Kidney (tissue), 14 donors: ENCODE data around the gene STX11. TPM values are rescaled to one million over a fixed set of nuclear protein-coding genes. Genes with fewer than 3 reads are reported as not detected.

Experiments
- DNase-seq, 5 donors: peaks; one replicate each; pipeline ENCODE4 v3.0.0-alpha.2; 2013 to 2020
- FAIRE-seq: peaks from 2 replicates; lab custom pipeline; 2012; peaks lifted over from hg19 to GRCh38; lab: Jason Lieb, UNC
- H3K27ac ChIP-seq, 2 donors: one replicate each; pipeline ENCODE4 v1.7.0; 2013; ENCODE audit warnings: low read depth in 2 of 2, low read length in 2 of 2, inconsistent platforms in 1 of 2
- H3K27me3 ChIP-seq: one replicate; pipeline ENCODE4 v1.7.1; 2013; ENCODE audit warnings: low read length, inconsistent platforms; ENCODE audit not compliant: control insufficient read depth, insufficient read depth
- H3K36me3 ChIP-seq, 3 donors: one replicate each; pipeline versions ENCODE4 v1.7.0 to v1.7.1; 2013; ENCODE audit warnings: low read length in 3 of 3, control low read depth in 1 of 3, inconsistent platforms in 1 of 3; ENCODE audit not compliant: insufficient read depth in 3 of 3, control insufficient read depth in 2 of 3
- H3K4me1 ChIP-seq, 3 donors: one replicate each; pipeline versions ENCODE4 v1.7.0 to v1.7.1; 2013; ENCODE audit warnings: low read length in 3 of 3, inconsistent platforms in 1 of 3, low read depth in 1 of 3; ENCODE audit not compliant: control insufficient read depth in 2 of 3, insufficient read depth in 2 of 3
- H3K4me3 ChIP-seq, 3 donors: one replicate each; pipeline versions ENCODE4 v1.7.0 to v1.8.1; 2013; ENCODE audit warnings: low read length in 3 of 3, control low read depth in 1 of 3, inconsistent platforms in 1 of 3
- H3K9ac ChIP-seq, 3 donors: one replicate each; pipeline versions ENCODE4 v1.7.0 to v1.7.1; 2013; ENCODE audit warnings: low read length in 3 of 3, control low read depth in 1 of 3, inconsistent platforms in 1 of 3
- H3K9me3 ChIP-seq, 3 donors: one replicate each; pipeline versions ENCODE4 v1.7.0 to v1.7.1; 2013; ENCODE audit warnings: low read length in 3 of 3, control low read depth in 1 of 3, inconsistent platforms in 1 of 3; ENCODE audit not compliant: control insufficient read depth in 2 of 3, insufficient read depth in 1 of 3
- intact Hi-C: fragments of 100-400 bp; cut with DNase I; formaldehyde crosslinking; loops from one replicate; pipeline ENCODE4 v1.11.1; 2022
- polyA plus RNA-seq: library from polyadenylated mRNA; stranded (reverse); fragments of 350-450 nt; fragmentation: Illumina TruSeq; extraction: RNeasy Lipid Tissue Mini Kit (QIAGEN cat#74804); gene quantifications from one replicate; pipeline ENCODE4 v1.2.3, GENCODE V29; 2014; ENCODE audit warnings: low read depth, low replicate concordance; ENCODE audit not compliant: insufficient read depth
- total RNA-seq: library from RNA; stranded (reverse); fragmentation: NEBNext Ultra II Directional; extraction: Animal tissue kit (Norgen Biotek cat#: 25700); gene quantifications from one replicate; pipeline ENCODE4 v1.2.1, GENCODE V29; 2021
- TF ChIP-seq, protein P1 (sequence below): IDR thresholded peaks from 3 replicates; pipeline ENCODE4 v1.5.1; 2012; ENCODE audit warnings: mild to moderate bottlenecking, moderate library complexity, borderline replicate concordance; ENCODE audit not compliant: insufficient read depth; ENCODE audit errors: extremely low read depth
- donor health status: control.
- donor health status: control.
- donor health status: control.
- donor health status: control.
- donor health status: control.
- donor health status: DM: yes; HTN: yes; CAD: no.
- donor health status: Normal renal cell carcinoma (clear cell type).

The STX11 gene
- total and polyA plus RNA-seq, 2 donors from 2014 or later = 2.0 to 6.7 TPM

DNA sequence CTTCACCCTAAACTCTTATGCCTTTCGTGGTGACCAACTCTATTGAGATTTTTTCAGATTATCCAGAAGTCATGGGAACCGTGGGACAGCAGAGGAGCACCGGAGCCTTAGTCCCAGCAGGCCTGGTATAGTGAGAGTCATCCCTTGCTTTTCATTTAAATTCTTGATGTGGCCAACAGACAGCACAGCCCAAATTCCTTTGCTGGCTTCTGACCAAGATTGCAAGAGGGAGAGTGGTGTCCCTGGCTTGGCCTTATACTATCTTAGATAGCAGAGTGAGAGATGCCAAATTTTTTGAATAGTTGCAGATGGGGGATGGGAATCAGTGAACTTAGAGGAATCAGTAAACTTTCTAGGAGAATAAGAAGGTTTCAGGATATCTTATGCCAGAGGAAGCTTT lies 7.8 kb downstream of the STX11 start:
- peak in 3 of 5 donors; percentile 38 to 70 (median 42) for DNase-seq
- TF ChIP-seq, protein P1, sequence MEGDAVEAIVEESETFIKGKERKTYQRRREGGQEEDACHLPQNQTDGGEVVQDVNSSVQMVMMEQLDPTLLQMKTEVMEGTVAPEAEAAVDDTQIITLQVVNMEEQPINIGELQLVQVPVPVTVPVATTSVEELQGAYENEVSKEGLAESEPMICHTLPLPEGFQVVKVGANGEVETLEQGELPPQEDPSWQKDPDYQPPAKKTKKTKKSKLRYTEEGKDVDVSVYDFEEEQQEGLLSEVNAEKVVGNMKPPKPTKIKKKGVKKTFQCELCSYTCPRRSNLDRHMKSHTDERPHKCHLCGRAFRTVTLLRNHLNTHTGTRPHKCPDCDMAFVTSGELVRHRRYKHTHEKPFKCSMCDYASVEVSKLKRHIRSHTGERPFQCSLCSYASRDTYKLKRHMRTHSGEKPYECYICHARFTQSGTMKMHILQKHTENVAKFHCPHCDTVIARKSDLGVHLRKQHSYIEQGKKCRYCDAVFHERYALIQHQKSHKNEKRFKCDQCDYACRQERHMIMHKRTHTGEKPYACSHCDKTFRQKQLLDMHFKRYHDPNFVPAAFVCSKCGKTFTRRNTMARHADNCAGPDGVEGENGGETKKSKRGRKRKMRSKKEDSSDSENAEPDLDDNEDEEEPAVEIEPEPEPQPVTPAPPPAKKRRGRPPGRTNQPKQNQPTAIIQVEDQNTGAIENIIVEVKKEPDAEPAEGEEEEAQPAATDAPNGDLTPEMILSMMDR = no peak
- FAIRE-seq = no peak
- Histone ChIP-seq H3K4me3 (no peak overlapping the region), H3K9ac (no peak overlapping the region), H3K27ac (no peak overlapping the region), H3K4me1 (no peaks in the 10 kb centered on the region), H3K36me3 (no peaks in the 10 kb centered on the region), H3K27me3 (no peaks in the 10 kb centered on the region), H3K9me3 (no peaks in the 10 kb centered on the region)
- intact Hi-C loops = no loop called here

- intact Hi-C loops = no loop called here
- peak overlapping the region in 1 of 3 donors; percentile 35 for H3K4me3 ChIP-seq
- no peaks in the 10 kb centered on the region for H3K27me3 ChIP-seq
- TF ChIP-seq, protein P1 = no peak
- DNase-seq (no peak), FAIRE-seq (no peak)
- no peaks in the 10 kb centered on the region for H3K9me3 ChIP-seq
- H3K36me3 ChIP-seq = no peaks in the 10 kb centered on the region
- H3K4me1 ChIP-seq = no peaks in the 10 kb centered on the region
- H3K27ac ChIP-seq = peak overlapping the region in 1 of 2 donors; percentile 57
- H3K9ac ChIP-seq = no peak overlapping the region
Measured at GRCh38 chr6:144159223-144159622, 8.9 kb downstream of the STX11 start.

GRCh38 chr6:144159742-144160141 lies 9.4 kb downstream of the STX11 start:
- Histone ChIP-seq H3K36me3 (no peaks in the 10 kb centered on the region), H3K4me1 (no peaks in the 10 kb centered on the region), H3K9me3 (no peaks in the 10 kb centered on the region), H3K27ac (no peak overlapping the region), H3K4me3 (no peak overlapping the region), H3K27me3 (no peaks in the 10 kb centered on the region), H3K9ac (no peak overlapping the region)
- TF ChIP-seq, protein P1 = no peak
- FAIRE-seq (no peak), DNase-seq (no peak)
- intact Hi-C loops = no loop called here

GRCh38 chr6:144160431-144161005 lies 10.2 kb downstream of the STX11 start:
- TF ChIP-seq, protein P1 = no peak
- no peaks in the 10 kb centered on the region for H3K27me3 ChIP-seq
- intact Hi-C loops = no loop called here
- FAIRE-seq = no peak
- H3K27ac ChIP-seq = no peak overlapping the region
- no peaks in the 10 kb centered on the region for H3K4me1 ChIP-seq
- no peaks in the 10 kb centered on the region for H3K9me3 ChIP-seq
- H3K36me3 ChIP-seq = no peaks in the 10 kb centered on the region
- no peak overlapping the region for H3K4me3 ChIP-seq
- no peak for DNase-seq
- H3K9ac ChIP-seq = no peak overlapping the region
